Astrocyte (in vitro differentiated cells and primary cell): ENCODE results near the gene STARD13.

Experiments
- CTCF ChIP-seq: IDR thresholded peaks from 2 replicates; pipeline ENCODE4 v1.5.1; 2011; ENCODE audit warnings: low read depth, mild to moderate bottlenecking, inconsistent platforms, low read length, moderate library complexity; ENCODE audit not compliant: insufficient read depth
- EZH2 ChIP-seq: IDR thresholded peaks from 2 replicates; pipeline ENCODE4 v1.6.1; 2012; ENCODE audit warnings: mild to moderate bottlenecking, low read length, inconsistent platforms; ENCODE audit not compliant: insufficient read depth

- TF ChIP-seq CTCF (no peak), EZH2 (no peak)
Measured at GRCh38 chr13:33270895-33271538, 14.5 kb downstream of the STARD13 start.
